ENCODE measurements around the gene PFN3. TPM values are rescaled to one million over a fixed set of nuclear protein-coding genes. Genes with fewer than 3 reads are reported as not detected.

Gene PFN3
- total and polyA plus RNA-seq, 2 of the 13 experiments (the other 11 are each of a cell fraction or from before 2014, with no cell fraction given), result not detected

DNA sequence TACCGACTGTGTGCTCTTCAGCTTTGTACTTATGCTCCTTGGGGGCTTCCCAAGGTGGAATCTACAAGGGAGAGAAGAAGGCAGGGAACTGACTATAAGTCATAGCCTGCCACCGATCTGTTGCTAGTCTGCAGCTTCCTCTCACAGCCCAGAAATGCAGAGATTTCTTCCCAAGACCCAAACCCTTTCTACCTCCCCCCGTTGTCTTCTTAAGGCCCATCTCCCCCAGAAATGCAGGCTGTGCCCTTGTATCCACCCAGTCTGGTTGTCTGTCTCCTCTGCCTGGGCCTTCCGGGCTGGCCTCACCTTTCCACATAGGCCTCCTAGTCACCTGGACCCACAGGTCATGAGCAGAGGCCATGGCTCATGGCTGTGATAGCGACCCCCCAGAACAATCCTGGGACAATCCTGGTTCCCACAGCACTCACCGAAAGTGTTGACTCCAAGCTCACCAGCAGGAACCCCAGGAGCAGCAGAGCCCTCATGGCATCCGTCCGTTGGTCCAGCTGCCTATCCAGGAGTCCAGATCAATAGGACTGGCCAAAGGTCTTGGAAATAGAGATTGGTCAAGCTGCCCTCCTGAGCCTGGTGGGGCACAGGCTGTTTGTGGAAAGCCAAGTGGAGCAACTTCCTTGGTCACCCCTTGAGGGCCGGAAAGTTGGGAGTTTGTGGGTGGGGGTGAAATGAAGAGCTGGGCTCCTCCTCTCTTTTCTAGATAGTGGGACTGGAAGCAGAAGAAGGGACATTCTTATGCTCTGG lies 8.8 kb upstream of the PFN3 start, which contains the start of gene F12 (continued):
- TF ChIP-seq, protein P1, sequence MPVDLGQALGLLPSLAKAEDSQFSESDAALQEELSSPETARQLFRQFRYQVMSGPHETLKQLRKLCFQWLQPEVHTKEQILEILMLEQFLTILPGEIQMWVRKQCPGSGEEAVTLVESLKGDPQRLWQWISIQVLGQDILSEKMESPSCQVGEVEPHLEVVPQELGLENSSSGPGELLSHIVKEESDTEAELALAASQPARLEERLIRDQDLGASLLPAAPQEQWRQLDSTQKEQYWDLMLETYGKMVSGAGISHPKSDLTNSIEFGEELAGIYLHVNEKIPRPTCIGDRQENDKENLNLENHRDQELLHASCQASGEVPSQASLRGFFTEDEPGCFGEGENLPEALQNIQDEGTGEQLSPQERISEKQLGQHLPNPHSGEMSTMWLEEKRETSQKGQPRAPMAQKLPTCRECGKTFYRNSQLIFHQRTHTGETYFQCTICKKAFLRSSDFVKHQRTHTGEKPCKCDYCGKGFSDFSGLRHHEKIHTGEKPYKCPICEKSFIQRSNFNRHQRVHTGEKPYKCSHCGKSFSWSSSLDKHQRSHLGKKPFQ (CRISPR knock-in tag; IDR thresholded peaks at IDR 0.05; ENCODE audit: insufficient replicate concordance), result no peak
- TF ChIP-seq SMAD9 (CRISPR knock-in tag; IDR thresholded peaks at IDR 0.05) (no peak), SATB2 (CRISPR knock-in tag; IDR thresholded peaks at IDR 0.05) (no peak), ZNF781 (CRISPR knock-in tag; IDR thresholded peaks at IDR 0.05; ENCODE audit: borderline replicate concordance, not compliant biosample characterization) (no peak), ZNF577 (CRISPR knock-in tag; IDR thresholded peaks at IDR 0.05; ENCODE audit: borderline replicate concordance, low read depth) (no peak), KMT2B (CRISPR knock-in tag; IDR thresholded peaks at IDR 0.05) (no peak), ZNF563 (CRISPR knock-in tag; IDR thresholded peaks at IDR 0.05) (no peak), ZNF446 (CRISPR knock-in tag; IDR thresholded peaks at IDR 0.05) (no peak), MIER2 (CRISPR knock-in tag; IDR thresholded peaks at IDR 0.05) (no peak), ZNF792 (CRISPR knock-in tag; IDR thresholded peaks at IDR 0.05) (no peak), CEBPB (IDR thresholded peaks at IDR 0.05; ENCODE audit: borderline replicate concordance, low read depth, low read length) (peak; percentile 39; the same call in 1 of the 2 replicates), SCMH1 (CRISPR knock-in tag; IDR thresholded peaks at IDR 0.05; ENCODE audit: borderline replicate concordance) (no peak), ZSCAN12 (CRISPR knock-in tag; IDR thresholded peaks at IDR 0.05) (no peak), ZNF883 (CRISPR knock-in tag; IDR thresholded peaks at IDR 0.05; ENCODE audit: not compliant biosample characterization) (no peak), RFXAP (CRISPR knock-in tag; IDR thresholded peaks at IDR 0.05; ENCODE audit: borderline replicate concordance) (no peak), ONECUT2 (CRISPR knock-in tag; IDR thresholded peaks at IDR 0.05) (peak; percentile 91), HMG20B (CRISPR knock-in tag; conservative IDR thresholded peaks at IDR 0.05) (no peak), ISX (CRISPR knock-in tag; conservative IDR thresholded peaks at IDR 0.05) (no peak), ZNF556 (CRISPR knock-in tag; IDR thresholded peaks at IDR 0.05; ENCODE audit: borderline replicate concordance) (no peak), ZBTB3 (CRISPR knock-in tag; IDR thresholded peaks at IDR 0.05; ENCODE audit: borderline replicate concordance, low read depth) (no peak)
- TF ChIP-seq, protein P2, sequence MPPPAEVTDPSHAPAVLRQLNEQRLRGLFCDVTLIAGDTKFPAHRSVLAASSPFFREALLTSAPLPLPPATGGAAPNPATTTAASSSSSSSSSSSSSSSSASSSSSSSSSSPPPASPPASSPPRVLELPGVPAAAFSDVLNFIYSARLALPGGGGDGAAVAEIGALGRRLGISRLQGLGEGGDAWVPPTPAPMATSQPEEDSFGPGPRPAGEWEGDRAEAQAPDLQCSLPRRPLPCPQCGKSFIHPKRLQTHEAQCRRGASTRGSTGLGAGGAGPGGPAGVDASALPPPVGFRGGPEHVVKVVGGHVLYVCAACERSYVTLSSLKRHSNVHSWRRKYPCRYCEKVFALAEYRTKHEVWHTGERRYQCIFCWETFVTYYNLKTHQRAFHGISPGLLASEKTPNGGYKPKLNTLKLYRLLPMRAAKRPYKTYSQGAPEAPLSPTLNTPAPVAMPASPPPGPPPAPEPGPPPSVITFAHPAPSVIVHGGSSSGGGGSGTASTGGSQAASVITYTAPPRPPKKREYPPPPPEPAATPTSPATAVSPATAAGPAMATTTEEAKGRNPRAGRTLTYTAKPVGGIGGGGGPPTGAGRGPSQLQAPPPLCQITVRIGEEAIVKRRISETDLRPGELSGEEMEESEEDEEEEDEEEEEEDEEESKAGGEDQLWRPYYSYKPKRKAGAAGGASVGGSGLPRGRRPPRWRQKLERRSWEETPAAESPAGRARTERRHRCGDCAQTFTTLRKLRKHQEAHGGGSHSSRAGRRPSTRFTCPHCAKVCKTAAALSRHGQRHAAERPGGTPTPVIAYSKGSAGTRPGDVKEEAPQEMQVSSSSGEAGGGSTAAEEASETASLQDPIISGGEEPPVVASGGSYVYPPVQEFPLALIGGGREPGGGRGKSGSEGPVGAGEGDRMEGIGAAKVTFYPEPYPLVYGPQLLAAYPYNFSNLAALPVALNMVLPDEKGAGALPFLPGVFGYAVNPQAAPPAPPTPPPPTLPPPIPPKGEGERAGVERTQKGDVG (CRISPR knock-in tag; IDR thresholded peaks at IDR 0.05; ENCODE audit: borderline replicate concordance), result no peak
- TF ChIP-seq, protein P3, sequence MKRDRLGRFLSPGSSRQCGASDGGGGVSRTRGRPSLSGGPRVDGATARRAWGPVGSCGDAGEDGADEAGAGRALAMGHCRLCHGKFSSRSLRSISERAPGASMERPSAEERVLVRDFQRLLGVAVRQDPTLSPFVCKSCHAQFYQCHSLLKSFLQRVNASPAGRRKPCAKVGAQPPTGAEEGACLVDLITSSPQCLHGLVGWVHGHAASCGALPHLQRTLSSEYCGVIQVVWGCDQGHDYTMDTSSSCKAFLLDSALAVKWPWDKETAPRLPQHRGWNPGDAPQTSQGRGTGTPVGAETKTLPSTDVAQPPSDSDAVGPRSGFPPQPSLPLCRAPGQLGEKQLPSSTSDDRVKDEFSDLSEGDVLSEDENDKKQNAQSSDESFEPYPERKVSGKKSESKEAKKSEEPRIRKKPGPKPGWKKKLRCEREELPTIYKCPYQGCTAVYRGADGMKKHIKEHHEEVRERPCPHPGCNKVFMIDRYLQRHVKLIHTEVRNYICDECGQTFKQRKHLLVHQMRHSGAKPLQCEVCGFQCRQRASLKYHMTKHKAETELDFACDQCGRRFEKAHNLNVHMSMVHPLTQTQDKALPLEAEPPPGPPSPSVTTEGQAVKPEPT (CRISPR knock-in tag; IDR thresholded peaks at IDR 0.05; ENCODE audit: low read depth), result no peak

All from HepG2 (cell line).